Breast epithelium (tissue), 3 donors: ENCODE data around the gene ADGRL3.

Experiments used
- CTCF ChIP-seq, 3 donors: fragments of 450-650 bp; IDR thresholded peaks; one replicate each; pipeline ENCODE4 v1.5.1; 2016 to 2017; ENCODE audit warnings: antibody characterized with exemption in 3 of 3, mild to moderate bottlenecking in 3 of 3, moderate library complexity in 3 of 3
- POLR2A ChIP-seq: fragments of 450-650 bp; IDR thresholded peaks from one replicate; pipeline ENCODE4 v1.6.1; 2016; ENCODE audit warnings: antibody characterized with exemption, mild to moderate bottlenecking, moderate library complexity

- TF ChIP-seq CTCF (IDR thresholded peaks at IDR 0.05) (no peak), POLR2A (no peak)
Observed at GRCh38 chr4:61771056-61771455, 570.9 kb downstream of the ADGRL3 start.
